Large intestine (tissue), 3 donors: Measurements from ENCODE around the gene IL37. TPM values are rescaled to one million over a fixed set of nuclear protein-coding genes. Genes with fewer than 3 reads are reported as not detected.
"Not testable (repeated sequence)": the region's sequence is repeated elsewhere in the genome, so short reads cannot be mapped to it uniquely, and the experiment has no call there.

Source experiments
- DNase-seq, 2 donors: peaks; one replicate each; pipeline versions ENCODE4 v3.0.0 to v3.0.0-alpha.2; 2013
- H3K27ac ChIP-seq: one replicate; pipeline ENCODE4 v1.5.1; 2013; ENCODE audit warnings: low read length
- H3K27me3 ChIP-seq: 2 replicates; pipeline ENCODE4 v1.6.1; 2013; ENCODE audit warnings: low read length; ENCODE audit not compliant: control insufficient read depth, insufficient read depth
- H3K36me3 ChIP-seq: 2 replicates; pipeline ENCODE4 v1.6.1; 2013; ENCODE audit warnings: low read length; ENCODE audit not compliant: control insufficient read depth, insufficient read depth
- H3K4me1 ChIP-seq: one replicate; pipeline ENCODE4 v1.6.1; 2013; ENCODE audit warnings: low read length; ENCODE audit not compliant: control insufficient read depth, insufficient read depth
- H3K4me3 ChIP-seq: one replicate; pipeline ENCODE4 v1.5.1; 2013; ENCODE audit warnings: low read length
- H3K9me3 ChIP-seq: one replicate; pipeline ENCODE4 v1.6.1; 2013; ENCODE audit warnings: mild to moderate bottlenecking, low read depth, low read length, moderate library complexity; ENCODE audit not compliant: control insufficient read depth
- WGBS: methylation state at CpG from one replicate; pipeline ENCODE4 v1.1.5; 2013; ENCODE audit warnings: low lambda C conversion rate; ENCODE audit not compliant: insufficient coverage; 5-methylcytosine and 5-hydroxymethylcytosine counted together
- polyA plus RNA-seq: library from polyadenylated mRNA; unstranded; fragments of 120-200 nt; gene quantifications from one replicate; pipeline ENCODE4 v1.2.1, GENCODE V29; 2013

Gene IL37
- polyA plus RNA-seq, 1 donor: 1.6 TPM

DNA sequence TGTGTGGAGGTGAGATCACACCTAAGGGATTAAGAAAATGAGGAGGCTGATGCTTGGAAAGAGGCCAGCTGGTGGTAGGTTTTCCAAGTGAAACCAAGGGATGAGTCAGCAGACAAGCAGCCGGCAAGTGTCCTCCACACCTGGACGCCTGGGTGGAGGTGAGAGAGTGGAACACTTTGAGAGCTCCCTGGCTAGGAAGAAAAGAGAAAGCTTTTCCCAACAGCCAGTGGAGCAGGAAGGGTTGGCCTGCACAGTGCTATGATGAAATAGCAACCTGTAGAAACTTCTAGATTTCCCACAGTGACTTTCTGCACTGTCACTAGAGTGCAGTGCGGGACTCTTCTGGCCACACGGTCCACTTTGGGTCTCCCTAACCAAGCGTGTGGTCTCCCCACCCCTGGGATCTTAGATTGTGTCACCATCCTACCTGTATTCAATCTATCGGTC, 19.6 kb upstream of the IL37 start:
- peak overlapping the region; percentile 57 for H3K27ac ChIP-seq
- peak; percentile 66 to 78 for DNase-seq
- H3K4me1 ChIP-seq: peaks cover 4% of the 10 kb centered on the region
- H3K36me3 ChIP-seq: no peaks in the 10 kb centered on the region
- H3K27me3 ChIP-seq: no peaks in the 10 kb centered on the region
- WGBS: no CpG with 5 or more reads among the region's 6 CpGs
- H3K9me3 ChIP-seq: no peaks in the 10 kb centered on the region
- no peak overlapping the region for H3K4me3 ChIP-seq

DNA sequence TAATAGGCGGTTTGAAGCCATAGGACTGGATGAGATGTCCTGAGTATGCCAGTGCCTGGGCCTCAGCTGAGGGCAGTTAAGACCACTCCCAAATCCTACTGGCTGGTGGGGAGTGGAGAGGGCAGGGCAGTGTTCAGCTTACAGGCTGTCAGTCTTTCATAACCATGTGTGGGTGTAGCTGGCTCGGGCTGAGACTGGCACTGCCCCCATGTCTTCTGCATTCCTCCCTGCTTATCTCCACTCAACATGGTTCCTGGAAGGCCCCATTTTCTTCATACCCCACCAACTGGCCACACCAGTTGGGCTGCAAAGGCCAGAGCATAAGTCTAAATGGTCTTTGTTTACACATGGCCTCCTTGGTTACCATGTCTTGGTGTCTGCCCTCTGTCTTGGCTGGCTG, 17.2 kb upstream of the IL37 start:
- peaks cover 16% of the 10 kb centered on the region for H3K4me1 ChIP-seq
- no CpG with 5 or more reads among the region's 2 CpGs for WGBS
- no peaks in the 10 kb centered on the region for H3K36me3 ChIP-seq
- DNase-seq: no peak
- H3K27ac ChIP-seq: no peak overlapping the region
- no peak overlapping the region for H3K4me3 ChIP-seq
- H3K9me3 ChIP-seq: no peaks in the 10 kb centered on the region
- no peaks in the 10 kb centered on the region for H3K27me3 ChIP-seq

DNA sequence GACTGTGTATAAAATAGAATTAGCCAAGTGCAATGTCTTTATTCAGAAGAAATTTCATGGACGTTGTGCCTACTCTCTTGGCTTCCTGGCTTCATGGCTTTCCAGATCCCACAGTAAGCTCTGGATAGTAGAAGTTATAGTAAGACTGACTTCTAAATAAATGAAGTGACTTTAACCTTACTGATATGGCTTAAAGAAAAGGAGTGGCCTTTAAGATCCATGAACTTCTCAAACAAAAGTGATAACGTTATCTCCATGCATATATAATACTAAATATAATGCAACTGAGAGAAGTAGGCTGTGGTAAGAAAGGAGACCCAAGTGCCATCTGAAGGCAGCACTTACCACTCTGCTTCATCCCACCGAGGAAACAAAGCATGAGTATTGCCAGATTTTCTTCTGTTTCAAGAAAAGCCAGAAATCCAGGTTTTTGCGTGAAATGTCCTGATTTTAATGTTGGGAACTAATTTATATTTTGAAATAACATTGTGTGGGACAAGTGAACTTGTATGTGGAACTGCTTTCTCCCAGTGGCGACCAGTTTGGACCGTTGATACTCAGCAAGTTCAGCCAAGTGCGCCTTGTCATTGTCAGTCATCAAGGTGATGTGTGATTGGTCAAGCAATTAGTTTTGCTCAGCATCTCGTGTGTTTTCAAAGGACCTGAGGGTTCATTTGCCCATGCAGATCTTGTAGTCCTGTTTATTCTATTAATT, 13.9 kb upstream of the IL37 start:
- peak in 1 of 2 donors; percentile 56 for DNase-seq
- H3K9me3 ChIP-seq: no peaks in the 10 kb centered on the region
- 21% methylated on average over 3 of the region's 8 CpGs for WGBS
- peaks cover 34% of the 10 kb centered on the region for H3K4me1 ChIP-seq
- H3K36me3 ChIP-seq: no peaks in the 10 kb centered on the region
- no peak overlapping the region for H3K4me3 ChIP-seq
- H3K27me3 ChIP-seq: no peaks in the 10 kb centered on the region
- peak overlapping the region; percentile 56 for H3K27ac ChIP-seq

DNA sequence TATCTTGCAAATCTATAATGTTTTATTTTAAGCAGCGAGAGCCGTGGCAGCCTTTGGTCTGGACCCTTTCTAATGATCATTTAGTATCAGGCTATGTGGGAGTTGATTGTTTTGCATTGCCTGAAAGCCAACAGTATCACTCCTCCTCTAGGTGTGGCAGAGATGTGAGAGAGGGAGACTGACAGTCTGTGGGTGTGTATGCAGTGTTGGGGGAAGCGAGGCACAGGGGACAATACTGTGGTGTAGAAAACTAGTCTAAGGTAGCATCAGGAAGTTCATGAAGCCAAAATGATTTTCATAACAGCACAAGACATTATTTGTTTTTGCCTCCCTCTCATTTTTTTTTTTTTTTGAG, 13.4 kb upstream of the IL37 start:
- peak in 1 of 2 donors; percentile 57 for DNase-seq
- Histone ChIP-seq H3K36me3 (no peaks in the 10 kb centered on the region), H3K4me3 (no peak overlapping the region), H3K9me3 (no peaks in the 10 kb centered on the region), H3K27me3 (no peaks in the 10 kb centered on the region), H3K4me1 (peaks cover 37% of the 10 kb centered on the region), H3K27ac (peak overlapping the region; percentile 56)
- WGBS: 20% methylated on average over 3 of the region's 3 CpGs

DNA sequence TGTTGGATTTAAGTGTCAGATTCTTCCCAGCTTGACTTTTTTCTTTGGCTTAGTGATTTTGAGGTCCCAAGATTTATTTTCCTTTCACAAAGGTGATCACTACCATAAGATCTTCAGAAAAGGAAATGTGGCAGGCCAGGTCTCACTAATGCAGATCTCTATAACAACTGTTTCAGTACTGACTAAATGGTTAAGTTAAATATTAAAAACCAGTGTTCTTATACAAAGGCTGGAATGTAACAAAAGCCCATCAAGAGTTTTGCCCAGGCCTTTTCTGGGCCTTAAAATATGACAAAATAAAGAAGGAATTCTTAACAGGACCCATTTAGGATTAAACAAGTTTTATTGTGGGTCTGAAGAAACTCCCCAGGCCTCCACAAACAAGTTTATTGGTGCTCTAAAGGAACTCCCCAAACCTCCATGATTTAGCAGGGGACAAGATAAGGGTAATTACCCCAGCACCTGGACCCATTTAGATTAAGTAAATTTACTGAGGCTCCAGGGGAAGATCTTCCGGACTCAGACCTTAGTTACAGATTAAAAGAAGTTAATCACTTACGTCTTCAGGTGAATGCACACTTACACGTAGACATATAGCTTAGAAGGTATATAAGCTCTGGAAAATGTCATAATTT, 9.4 kb upstream of the IL37 start:
- Histone ChIP-seq H3K4me1 (peaks cover 35% of the 10 kb centered on the region), H3K27ac (peak overlapping the region; percentile 65)
- not testable (repeated sequence) for H3K4me3 ChIP-seq, H3K27me3 ChIP-seq, H3K36me3 ChIP-seq, H3K9me3 ChIP-seq
- WGBS: no CpG with 5 or more reads among the region's 3 CpGs
- peak; percentile 29 to 69 for DNase-seq

DNA sequence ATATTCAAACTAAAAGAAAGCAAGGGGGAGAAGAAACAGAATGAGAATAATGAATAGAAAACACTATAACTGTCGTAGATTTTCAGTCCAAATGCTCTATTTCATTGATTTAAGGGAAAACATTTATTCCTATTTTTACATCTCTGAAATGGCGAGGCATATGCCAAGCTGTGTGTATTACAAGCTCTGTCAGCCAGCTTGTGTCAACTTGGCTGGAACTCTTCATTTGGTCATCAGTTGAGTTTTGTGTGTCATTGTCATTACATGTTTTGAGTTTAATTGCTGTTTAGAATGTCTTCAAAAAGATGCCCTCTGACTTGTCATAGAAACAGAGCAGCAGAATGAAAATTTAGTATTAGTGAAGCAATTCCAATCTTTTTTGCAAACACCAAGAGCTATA, 8.1 kb upstream of the IL37 start:
- Histone ChIP-seq H3K36me3 (no peaks in the 10 kb centered on the region), H3K4me3 (no peak overlapping the region), H3K27me3 (no peaks in the 10 kb centered on the region), H3K9me3 (no peaks in the 10 kb centered on the region), H3K4me1 (peaks cover 28% of the 10 kb centered on the region), H3K27ac (no peak overlapping the region)
- WGBS: 100% methylated on average over 1 of the region's 2 CpGs
- DNase-seq: no peak

DNA sequence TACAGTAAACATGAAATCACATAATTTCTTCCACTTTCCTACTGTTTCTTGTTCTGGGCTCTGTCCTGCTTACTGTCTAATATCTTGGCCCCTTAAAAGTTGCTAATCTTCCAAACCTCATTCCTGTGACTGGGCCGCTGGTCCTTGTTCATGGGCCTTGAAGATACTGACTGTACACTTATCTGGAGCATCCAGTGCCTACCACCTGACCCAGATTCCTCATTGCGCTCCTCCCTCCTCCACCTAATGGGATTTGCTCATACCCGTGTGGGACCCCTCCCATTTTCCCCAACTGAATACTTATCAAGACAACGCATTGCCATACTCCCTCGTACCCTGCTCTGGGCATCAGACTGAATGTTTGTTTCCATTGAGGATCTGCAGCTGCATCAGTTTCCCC, 6.1 kb upstream of the IL37 start:
- DNase-seq: no peak
- H3K27ac ChIP-seq: no peak overlapping the region
- H3K4me3 ChIP-seq: no peak overlapping the region
- no peaks in the 10 kb centered on the region for H3K9me3 ChIP-seq
- H3K27me3 ChIP-seq: no peaks in the 10 kb centered on the region
- no CpG with 5 or more reads among the region's 5 CpGs for WGBS
- peaks cover 21% of the 10 kb centered on the region for H3K4me1 ChIP-seq
- no peaks in the 10 kb centered on the region for H3K36me3 ChIP-seq

DNA sequence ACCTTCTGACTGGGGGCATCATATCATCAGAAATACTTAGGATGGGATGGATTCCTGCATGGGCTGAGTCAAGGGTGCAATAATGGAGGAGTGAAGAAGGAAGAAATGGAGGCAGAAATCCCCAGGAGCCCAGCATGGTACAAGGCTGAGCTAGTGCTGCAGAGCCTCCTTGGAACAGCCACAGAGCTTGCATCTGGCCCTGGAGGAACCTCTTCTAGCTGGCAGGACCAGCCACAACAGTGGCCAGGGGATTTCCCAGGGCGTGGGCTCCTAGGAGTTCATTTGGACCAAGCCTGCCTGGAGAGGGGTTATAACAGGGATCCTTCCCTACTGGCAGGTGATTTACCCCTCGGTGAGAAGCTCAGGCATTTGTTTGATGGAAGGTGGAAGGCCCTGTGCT, 4.7 kb upstream of the IL37 start:
- no peak for DNase-seq
- Histone ChIP-seq H3K9me3 (no peaks in the 10 kb centered on the region), H3K4me1 (peaks cover 7% of the 10 kb centered on the region), H3K4me3 (no peak overlapping the region), H3K36me3 (no peaks in the 10 kb centered on the region), H3K27me3 (no peaks in the 10 kb centered on the region), H3K27ac (no peak overlapping the region)
- no CpG with 5 or more reads among the region's 2 CpGs for WGBS

DNA sequence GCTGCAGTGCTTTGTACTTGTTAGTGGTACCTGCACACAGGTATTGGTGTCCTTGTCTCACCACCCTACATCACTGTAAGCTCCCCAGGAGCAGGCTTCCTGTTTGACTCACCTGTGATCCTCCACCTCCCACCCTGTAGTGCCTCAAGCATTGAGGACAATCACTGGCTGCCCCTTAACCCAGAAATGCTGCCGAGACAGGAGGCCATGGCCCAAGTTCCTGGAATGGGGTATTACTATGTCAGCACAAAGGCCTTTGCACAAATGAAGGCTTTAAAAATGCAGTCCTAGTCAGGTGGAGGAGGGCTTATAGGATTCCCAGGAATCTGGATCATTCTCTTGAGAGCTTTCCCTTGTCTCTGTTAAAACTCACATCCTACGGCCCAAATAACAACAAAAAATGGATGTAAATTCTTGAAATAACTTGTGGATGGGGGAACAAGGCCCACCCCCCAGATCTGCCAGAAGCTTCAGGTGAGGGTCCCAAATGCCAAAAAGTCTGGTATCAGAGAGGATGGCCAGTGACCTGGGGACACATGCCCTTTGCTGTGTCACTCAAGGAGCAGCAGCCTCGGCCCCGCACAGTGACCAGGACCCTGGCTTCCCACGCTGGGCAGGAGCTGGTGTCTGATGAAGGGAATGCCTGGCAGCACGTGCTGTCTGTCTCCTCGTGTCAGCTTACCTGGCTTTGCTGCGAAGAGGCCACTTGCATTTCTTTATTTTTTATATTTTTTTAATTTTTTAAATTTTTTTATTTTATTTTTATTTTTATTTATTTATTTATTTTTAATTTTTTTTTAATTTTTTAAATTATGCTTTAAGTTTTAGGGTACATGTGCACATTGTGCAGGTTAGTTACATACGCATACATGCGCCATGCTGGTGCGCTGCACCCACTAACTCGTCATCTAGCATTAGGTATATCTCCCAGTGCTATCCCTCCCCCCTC, 3.7 kb upstream of the IL37 start:
- Histone ChIP-seq H3K4me1 (peaks cover under 1% of the 10 kb centered on the region), H3K9me3 (no peaks in the 10 kb centered on the region), H3K27ac (no peak overlapping the region), H3K36me3 (no peaks in the 10 kb centered on the region), H3K4me3 (no peak overlapping the region), H3K27me3 (no peaks in the 10 kb centered on the region)
- no peak for DNase-seq
- 100% methylated on average over 3 of the region's 12 CpGs for WGBS

DNA sequence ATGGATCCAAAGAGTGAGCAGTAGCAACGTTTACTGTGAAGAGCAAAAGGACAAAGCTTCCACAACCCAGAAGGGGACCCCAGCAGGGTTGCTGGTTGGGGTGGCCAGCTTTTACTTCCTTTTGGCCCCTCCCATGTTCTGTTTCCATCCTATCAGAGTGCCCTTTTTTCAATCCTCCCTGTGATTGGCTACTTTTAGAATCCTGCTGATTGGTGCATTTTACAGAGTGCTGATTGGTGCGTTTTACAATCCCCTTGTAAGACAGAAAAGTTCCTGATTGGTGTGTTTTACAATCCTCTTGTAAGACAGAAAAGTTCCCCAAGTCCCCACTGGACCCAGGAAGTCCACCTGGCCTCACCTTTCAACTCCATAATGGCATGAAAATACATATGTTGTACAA, 2.4 kb upstream of the IL37 start:
- H3K9me3 ChIP-seq, H3K27me3 ChIP-seq, H3K4me3 ChIP-seq, H3K36me3 ChIP-seq, H3K27ac ChIP-seq, H3K4me1 ChIP-seq, DNase-seq: not testable (repeated sequence)
- no CpG with 5 or more reads among the region's 2 CpGs for WGBS
